ENCODE data around the gene RTL1. TPM values are rescaled to one million over a fixed set of nuclear protein-coding genes. Genes with fewer than 3 reads are reported as not detected.

The RTL1 gene
- 0.49 TPM for total RNA-seq

DNA sequence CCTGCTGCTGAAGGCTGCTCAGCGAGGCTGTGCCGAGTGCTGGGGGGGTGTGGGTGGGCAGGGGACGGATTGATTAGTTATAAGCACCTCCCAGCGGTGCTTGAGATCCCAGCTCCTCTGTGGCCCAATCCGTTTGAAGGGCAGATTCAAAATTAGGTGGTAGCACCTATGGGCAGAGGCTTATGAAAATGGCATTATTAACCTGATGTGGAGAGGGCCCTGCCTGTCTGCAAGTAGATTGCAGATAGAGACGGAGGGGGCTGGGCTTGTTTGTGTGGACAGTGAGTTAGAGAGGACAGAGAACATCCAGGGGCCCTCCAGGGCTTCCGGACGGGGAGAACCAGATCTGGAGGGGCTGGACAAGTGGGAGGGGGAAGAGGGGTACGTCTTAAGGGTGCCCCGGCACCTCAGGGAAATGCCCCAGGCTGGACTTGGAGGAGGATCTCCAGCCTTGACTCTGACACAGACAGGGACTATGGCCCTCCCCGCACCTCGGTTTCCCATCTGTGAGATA, at the start of gene RTL1:
TSS of gene RTL1 (minus strand) at position 51 of the 514 bp plus-strand sequence. CDS start 18,934 bp downstream, outside the sequence.

Other genes with a start within 250 kb of the RTL1 start
- 112 TPM for gene DLK1, start 176.8 kb downstream of the RTL1 start, total RNA-seq
- gene MEG3, start 77.6 kb downstream of the RTL1 start, total RNA-seq, result 371 TPM